NCI-H510A (cell line): ENCODE results near the gene MORC2.

Source experiments
- DNase-seq: peaks from one replicate; lab custom pipeline; 2025; lab: John Stamatoyannopoulos, UW

MORC2 gene

DNA sequence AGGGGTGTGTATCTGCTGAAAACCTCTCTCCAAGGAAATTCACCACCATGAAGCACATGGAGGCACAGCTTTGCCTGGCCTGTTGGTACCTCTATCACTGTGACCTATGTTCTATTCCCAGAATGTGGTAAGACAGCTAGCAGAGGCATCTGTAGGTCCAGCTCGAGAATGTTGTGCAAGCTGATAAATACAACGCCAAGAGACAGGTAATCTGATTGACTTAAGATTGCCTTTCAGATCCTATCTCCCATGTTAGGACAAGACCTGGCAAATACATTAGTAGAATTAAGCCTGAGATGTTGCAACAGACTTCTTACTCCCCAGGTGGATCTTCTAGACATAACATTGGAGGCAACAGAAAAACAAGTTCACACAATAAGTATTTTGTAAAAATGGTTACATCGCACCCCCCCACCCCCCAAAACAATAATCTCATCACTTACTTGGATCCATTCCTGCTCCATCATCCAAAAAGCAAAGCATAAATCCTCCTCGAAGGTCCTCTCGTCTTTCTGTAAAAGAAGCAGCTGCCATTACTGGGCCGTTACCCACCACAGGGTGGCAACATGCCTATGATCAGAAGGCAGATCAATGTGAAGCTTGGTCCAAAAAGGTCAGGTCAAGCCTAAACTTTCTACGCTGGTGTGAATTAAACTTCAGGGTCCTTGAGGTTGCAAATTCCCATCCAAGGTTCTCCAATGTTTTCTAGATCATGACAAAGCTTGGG is 18.5 kb downstream of the MORC2 start:
- DNase-seq, result no peak

DNA sequence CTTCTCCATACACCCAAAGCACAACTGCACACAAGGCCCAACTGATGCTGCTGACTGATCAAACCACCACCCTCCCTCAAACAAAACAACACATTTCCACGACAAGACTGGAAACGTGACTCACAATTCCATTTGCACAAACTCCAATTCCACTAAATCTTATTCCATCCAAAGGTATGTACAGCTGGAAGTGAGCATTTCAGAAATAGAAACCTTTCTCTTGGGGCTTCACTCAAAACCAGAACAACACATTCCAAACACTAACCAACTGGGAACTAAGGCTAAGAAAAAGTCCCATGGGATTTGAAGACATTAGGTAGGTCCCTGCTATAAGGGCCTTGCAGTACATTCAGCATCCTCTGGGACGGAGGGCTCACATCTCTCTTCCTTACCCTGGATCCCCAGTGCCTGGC is 19.6 kb downstream of the MORC2 start:
- DNase-seq, result no peak

DNA sequence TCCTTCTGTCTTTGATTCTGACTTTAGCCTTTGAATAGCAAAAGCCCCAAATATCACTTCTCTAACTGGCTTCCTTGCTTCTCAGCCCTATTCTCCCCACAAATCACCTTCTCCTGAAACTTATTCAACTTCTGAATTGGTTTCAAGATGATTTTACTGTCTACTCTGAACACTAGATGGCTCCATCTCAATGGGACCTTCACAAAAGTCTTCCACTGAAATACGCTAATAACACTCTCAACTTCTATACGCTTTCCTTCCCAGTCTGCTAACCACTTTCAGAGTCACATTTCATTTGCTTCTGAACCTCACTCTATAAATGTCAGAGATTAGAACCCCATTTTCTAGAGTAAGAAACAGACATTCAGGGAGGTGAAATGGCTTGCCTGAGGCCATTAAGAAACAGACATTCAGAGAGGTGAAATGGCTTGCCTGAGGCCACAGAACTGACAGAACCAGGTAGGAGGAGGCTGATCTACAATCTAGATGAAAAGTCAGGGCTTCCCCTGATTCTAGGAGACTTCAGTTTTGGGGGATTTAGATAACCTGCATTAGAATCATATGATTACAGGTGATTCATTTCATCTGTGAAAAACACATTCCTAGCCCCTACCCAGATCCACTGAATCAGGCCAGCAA is 20.6 kb downstream of the MORC2 start:
- no peak for DNase-seq

DNA sequence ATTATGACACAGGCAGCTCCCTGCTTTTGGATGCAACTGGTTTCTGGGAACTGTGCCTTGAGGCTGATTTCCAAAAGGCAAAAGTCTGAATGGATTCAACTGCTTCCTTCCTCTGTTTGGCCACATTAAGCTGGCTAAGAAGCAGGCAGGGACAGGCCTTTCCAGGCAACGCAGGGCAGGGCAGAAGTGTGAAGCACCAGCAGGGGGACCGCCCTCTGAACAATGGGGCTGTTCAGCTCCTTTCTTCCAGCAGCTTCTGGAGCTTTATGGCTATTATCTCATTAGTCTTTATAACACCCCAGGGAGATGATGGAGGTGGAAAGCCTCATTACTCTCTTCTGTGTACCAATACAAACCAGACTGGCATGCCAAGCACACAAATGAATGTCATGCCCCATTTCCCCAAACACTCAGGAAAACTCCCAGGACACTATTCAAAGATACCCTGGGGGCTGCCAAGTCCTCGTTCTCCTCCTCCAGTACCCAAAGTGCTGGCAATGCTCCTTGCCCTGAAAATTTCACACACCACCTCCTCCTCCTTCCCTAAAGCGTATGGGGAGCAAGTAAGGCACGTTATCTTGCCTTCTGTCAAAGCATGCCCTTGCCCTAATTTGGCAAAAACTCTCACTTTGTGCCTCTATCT is 21.3 kb downstream of the MORC2 start:
- DNase-seq, result no peak

DNA sequence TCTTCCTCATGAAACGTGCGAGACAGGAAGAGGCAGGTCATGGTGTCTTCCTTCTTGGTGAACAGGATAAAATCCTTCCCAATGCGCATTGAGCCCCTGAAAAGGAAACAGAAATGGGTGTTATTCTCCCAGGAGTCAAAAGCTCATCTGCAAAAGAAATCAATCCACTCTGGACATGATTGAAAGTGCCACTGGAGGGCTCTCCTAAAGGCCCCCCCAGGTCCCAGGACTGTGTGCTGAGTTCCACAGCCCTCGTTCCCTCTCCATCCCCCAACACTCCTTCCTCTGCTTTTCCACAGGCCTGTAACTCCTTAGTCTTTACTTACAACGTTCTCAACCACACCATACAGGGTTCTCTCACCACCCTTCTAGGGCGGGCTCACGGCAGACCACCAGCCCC is 22.2 kb downstream of the MORC2 start:
- DNase-seq, result no peak

DNA sequence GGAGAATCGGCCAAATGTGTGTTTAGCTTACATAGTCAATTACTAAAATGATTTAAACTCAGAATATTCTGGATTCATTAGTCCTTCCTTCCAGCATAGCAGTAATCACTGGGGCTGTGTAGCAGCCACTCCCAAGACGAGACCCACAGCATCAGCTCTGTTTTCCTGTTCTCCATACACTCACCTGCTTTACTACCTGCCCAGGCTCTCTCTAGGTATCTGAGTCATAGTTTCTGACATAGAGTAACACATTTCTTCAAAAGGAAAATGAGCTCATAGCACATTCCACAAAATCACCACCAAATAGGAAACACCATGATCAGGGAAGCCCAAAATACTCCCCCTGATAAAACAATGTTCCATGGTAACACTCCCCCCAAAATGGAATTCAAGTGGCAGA is 22.9 kb downstream of the MORC2 start:
- no peak for DNase-seq

DNA sequence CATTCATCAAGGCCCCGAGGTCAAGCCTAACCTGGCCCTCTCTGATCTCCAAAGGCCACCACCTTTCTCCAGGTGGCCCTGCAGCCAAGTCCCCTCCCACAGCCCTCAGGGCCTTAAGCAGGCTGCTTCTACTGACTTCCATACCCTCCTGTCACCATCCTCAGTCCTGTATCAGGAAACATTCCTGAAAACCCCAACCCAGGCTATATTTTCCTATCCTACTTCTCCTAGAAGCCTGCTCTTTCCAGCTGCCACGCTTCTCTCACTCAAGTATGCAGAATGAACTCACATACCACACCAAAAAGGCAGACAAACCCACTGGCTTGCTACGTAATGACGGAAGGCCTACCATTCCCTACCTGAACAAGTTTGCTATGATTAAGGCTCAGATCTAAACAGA is 23.6 kb downstream of the MORC2 start:
- DNase-seq, result no peak

DNA sequence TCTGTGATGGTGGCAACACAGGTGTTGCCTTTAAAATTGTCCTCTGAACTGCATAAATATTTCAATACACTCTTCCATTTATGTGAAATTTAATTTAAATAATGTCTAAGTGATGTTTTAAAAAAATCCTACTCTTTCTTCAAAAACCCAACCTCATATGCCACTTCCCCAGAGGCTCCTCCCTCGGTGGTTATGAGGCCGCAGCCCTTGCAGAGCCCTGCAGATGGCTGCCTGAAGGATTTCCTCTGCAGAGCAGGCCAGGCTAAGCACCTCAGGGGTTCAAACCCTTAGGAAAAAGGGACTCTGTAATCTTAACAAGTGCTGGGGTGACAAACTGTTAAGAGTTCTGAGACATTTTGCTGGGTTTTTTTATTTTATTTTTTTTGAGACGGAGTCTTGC is 25.2 kb downstream of the MORC2 start:
- no peak for DNase-seq

DNA sequence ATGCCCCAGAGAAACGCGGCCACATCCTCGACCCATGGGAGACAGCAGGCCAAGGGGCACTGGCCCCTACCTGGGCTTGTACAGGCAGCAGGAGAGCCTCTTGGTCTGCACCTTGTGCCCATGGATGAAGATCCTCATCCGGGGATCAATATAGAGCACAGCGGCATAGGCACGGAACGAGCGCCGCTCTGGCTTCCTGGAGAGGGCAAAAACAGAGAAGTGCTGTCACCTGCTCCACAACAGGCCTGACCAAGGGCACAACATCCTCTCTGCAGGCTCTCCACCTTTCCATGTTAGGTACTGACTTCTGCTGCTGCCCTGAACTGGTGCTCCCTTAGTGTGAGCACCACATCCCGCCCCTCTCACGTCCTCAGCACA is 27.2 kb downstream of the MORC2 start:
- no peak for DNase-seq

DNA sequence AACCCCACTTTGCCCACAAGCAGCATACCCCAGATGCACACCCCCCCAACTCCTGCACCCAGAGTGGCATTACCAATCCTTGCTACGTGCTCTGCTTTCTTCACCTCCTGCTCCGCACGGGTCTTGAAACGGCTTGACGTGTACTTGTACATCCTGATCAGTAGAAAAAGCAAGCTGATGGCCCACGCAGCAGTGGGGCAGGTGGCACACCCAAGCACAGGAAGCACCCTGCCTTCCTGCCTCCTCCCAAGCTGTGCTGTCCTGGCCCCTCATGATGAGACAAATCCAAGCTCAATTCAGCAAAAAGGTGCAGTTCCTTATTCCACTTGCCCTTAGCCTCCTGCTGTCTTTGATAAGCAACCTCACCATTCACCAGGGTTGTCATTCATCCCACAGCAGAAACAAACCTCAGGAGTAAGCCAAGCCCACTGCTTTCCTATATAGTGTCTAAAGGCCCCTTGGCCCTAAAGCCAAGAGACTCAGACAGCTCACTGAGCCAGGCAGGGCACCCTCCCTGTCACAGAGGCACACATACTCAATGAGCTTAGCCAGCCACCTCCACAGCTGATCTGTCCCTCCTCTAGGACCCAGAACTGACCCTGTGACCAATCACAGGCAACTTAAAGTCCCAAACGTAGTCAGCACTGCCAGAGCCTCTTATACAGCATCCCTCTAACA is 27.8 kb downstream of the MORC2 start:
- DNase-seq, result no peak

DNA sequence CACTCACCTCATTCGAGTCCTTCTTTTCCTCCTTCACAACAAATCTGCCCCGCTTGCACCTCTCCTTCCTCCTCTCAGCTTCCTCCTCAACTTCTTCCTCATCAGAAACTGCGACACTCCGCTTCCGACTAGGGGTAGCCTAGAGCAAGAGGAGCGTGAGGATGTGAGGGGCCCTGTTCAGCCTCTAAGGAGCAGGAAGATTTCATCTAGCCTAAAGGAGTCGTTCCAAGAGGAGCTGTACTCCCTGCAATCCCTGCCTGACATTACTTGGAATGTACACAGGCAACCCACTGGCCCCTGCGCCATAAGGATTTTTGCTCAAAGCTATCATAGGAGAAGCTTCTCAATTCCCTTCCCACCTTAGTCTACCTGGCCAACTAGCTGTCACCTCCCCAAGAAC is 34.5 kb downstream of the MORC2 start:
- no peak for DNase-seq

DNA sequence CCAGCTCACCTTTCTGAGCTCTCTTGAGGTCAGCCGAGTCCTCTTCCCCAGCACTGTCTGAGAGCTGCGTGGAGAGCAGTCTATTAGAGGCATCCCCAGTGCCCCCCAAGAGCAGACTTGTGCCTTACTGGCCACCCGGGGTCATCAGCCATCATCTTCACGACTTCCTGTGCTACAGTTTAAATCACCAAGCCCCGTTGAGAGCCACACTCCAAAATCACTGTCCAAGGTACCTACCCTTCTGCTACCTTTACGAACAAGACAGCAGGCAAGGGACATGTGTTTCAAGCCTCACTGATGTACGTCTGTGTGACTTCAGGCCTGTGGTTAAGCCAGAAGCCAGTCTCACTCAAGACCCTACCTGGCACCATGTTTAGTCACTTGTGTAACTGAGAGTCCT is 35.1 kb downstream of the MORC2 start:
- DNase-seq, result no peak

DNA sequence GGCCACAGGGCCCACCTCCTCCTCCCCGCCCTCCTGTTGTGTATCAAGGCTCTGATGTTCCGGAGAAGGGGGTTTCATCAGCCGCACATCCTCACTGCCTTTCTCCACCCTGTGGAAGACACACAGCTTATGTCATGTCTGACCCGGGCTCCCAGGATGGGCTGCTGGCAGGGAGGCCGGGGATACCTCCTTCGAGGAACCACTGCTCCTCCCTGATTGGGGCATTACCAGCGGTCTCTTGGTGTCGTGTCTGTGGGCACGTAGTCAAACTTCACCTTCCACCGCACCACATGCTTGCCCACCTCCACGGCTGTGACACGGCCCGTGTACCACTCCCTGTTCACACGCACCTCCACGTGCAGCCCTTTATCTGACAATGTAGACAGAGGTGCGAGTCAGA is 35.9 kb downstream of the MORC2 start:
- DNase-seq, result no peak

DNA sequence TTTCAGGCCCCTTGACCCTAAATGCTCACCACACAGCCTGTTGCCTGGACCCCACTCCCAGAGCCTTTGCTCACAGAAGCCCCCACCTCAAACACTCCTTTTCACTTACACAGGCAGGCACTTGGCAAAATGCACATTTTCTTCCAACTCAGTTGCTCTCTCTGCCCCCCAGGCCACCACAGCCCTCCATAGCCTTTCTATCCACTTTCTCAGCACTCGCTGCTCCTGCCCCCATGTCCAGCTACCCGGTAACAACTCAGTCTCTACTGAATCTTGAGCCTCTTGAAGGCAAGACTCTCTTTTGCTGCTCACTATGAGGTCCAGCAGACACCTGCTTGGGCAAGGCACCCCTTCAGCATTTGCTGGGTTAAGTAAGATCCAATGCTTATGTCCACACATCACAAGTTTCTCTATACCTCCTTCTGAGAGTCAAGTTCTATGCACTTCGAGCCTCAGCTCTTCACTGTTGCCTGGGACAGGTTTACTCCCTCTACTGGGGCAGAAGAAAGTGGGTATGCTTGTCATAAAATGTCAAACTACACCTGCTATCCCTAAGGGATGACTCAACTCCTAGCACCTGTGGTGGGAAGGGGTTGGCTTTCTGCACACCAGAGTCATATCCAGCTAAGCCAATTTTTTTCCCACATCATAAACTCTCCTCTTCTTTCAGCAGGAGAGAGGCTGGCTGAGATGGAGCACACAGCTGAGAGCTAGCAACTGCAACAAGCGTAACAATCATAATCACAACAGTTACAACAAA is 36.9 kb downstream of the MORC2 start:
- DNase-seq, result no peak

DNA sequence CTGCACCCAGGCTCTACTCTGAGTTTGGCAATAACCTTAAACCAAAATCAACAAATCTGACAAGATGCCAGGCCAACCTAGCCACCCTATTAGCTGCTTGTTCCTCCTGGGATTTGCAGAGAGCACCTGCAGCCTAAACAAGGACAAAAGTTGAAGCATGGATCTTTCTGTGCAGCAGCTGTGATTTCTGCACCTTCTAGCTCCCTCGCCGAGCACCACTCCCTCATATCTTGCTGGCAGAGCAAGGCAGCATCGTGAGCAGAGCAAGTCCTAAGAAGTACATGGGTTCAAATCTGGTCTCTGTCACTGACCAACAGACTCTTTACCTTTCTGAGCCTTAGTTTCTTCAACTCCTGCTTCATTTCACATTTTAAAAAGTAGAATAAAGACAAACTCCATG is 38.3 kb downstream of the MORC2 start:
- DNase-seq, result no peak

DNA sequence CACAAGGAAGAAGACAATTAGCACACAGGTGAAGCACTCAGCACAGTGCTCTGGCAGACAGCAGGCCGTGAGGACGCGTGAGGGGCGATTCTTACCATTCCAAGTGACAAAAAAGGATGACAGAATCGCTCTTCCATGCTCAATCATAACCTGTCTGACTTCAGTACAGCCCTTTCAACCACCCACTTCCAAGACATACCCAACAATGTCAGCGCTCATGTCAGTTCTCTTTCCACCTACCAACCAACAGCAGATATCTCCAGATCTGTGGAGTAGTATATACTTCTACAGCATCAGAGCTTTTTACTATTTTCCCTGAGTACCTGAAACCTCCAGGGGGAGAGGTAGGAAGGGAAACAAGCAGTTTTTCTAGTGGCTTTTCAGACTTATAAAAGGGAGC is 40.2 kb downstream of the MORC2 start:
- DNase-seq, result no peak

DNA sequence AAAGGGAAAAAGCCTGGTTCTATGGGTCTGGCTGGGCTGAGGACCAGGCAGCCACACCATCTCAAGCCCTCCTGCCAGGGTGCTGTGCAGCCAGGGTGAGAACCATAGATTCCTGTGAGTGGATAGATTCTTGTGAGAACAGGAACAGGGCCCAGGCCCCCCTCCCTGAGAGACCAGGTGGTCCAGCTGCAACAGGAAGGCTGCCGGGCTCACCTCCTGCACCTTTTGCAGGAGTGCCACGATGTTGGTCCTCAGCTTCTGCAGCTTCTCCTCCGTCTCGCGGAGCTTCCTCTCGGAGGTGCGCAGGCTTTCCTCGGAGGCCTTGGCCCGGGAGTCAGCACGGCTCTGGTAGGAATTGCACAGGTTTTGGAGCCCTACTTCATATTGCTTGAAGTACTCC is 40.8 kb downstream of the MORC2 start:
- no peak for DNase-seq

DNA sequence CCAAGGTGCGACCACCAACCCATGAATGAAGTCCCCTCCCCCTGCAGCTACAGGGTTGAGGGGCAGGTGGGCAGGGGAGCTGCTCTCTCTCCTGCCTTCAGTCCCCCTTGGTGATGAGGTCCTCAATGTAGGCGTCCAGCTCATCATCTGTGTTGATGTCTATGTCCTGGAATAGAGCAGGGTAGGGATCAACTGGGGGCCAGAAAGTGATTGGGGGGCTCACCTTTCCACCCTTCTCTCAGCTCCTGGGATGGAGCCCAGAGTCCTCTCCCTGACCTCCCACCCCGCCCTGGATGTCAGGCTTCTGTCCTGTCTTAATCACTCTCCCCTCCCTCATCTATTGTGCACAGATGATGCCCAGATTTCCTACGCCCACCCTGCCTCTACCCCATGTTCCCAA is 41.9 kb downstream of the MORC2 start:
- DNase-seq, result no peak

DNA sequence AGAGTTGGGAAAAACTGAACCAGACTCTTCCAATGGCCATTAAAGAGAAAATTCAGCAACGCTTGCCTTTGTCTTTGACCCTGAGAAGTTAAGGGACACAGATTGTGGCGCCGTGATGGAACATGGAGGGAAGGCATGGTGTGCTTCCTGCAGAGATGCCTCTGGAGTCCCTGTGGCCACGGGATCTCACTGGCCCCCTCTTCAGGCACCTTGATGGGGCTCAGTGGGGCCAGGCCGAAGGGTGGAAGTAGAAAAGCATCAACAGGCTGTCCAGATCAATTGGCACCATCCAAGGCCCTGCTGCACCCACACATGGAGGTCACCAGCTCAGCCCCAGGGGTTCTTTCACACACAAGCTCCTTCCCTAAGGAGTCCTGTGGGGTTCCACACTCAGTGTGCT is 42.9 kb downstream of the MORC2 start:
- DNase-seq, result no peak

DNA sequence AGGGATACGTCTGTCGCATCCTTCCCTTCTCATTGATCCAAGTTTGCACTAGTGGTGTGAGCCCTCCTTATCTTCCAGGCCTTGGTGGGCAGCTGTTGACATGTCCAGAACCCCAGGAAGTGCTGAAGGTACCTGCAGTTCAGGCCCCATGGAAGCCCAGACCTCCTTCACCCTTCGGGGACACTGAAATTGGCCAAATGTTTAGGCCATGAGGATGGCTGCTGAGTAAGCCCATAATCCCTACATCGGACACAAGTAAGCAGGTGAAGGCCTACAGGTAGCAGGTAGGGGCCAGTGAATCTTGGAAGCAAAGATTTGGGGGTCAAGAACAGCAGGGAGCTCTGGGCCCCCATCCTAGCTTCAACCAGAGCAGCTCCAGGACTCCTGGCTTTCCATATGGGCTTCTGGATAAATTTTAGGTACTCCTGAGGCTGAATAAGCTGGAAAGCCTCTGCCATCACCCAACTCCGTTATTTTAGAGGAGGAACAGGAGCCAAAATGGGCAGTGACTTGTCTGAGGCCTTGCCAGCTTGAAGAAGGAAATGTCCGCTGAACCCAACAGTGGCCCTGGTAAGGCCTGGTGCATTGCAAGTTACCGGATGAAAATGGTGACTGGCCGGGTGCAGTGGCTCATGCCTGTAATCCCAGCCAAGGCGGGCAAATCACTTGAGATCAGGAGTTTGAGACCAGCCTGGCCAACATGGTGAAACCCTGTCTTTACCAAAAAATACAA is 45.2 kb downstream of the MORC2 start:
- no peak for DNase-seq

DNA sequence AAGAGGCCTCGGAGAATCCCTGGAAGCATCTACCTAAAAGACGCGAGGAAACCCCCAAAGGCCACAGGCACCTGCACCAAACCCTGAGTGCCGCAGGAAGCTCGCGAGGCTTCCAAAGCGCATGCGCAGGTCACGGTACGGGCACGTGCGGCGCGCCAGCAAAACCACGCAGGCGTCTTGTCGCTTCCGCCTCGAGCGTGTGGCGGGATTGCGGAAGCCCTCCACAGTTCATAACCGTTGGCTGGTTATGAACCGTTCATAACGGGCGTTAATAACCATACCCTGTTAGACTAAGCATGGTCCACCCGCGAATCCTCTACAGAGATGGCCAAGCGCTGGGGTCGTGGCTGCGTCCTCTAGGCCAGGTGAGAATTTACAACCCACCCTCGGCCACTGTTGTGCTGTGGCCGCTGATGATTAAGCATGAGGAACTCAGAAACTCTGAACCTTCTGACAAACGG is 46.4 kb downstream of the MORC2 start:
- DNase-seq, result no peak

DNA sequence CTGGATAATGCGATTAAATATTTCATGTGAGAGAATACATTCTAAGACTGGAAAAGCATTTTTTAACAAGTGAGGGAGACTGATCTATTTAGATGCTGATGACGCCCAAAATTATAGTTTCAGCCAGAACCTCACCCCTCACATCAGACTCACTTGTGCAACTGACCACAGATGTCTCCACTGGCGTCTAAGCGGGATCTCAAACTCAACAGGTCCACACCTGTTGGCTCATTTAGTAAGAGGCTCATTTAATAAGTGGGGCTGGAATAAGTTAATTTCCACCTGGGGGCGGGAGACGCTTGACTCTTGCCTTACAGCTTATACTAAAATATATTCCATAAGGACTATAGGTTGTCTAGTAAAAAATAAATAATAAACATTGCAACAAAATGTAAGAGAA is 47.5 kb downstream of the MORC2 start:
- DNase-seq, result no peak
